GM19023 (cell line): ENCODE data around the gene UBE2U.

Source experiments
- ATAC-seq: cut with Tn5 transposase; IDR thresholded peaks from one replicate; pipeline ENCODE4 v1.9.1; 2021; ENCODE audit warnings: mild to moderate bottlenecking, moderate library complexity; ENCODE audit not compliant: unreplicated experiment

The UBE2U gene, protein sequence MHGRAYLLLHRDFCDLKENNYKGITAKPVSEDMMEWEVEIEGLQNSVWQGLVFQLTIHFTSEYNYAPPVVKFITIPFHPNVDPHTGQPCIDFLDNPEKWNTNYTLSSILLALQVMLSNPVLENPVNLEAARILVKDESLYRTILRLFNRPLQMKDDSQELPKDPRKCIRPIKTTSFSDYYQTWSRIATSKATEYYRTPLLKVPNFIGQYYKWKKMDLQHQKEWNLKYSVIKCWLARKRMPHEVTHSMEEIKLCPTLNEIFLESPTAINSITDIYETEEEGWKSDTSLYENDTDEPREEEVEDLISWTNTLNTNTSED

DNA sequence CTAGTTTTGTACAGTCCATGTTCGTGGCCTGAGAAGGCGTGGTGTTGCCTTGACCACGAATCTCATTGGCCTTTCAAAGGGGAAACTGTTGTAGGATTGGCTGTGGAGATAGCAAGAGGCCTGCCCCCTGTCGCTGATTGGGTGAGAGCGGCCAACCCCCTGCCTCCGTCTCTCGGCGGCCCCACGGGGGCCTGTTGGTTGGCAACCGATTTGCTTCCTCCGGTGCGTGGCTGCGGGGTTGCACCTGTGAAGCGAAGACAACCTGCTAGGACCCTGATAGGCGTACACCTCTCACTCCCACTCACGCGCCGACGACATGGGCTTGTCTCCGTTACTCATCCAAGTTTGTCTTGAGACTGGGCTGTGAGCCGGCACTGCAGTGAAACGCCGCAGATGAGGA lies at the start of gene UBE2U:
UBE2U (plus strand) TSS at position 204 of the 400 bp plus-strand sequence. CDS start 428 bp downstream, outside the sequence.
- no peak for ATAC-seq

DNA sequence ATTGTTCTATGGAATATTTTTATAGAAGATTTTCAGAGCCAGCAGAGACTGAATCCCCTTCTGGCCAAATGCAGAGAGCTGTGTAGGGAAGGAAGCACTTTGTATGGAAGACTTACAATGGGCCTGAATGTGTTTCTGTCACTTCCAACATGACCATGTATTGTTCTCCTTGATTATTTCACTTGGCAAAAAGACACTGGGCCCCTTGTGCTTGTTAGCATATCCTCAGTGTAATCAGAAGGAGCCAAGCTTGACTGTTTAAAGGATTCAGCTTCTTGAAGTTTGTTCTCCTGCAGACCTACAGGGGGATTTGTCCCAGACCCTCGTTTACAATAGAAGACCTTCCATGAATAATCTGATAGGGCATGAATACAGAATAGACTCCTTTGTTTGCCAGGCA lies 48.1 kb upstream of the UBE2U start:
- ATAC-seq: no peak

DNA sequence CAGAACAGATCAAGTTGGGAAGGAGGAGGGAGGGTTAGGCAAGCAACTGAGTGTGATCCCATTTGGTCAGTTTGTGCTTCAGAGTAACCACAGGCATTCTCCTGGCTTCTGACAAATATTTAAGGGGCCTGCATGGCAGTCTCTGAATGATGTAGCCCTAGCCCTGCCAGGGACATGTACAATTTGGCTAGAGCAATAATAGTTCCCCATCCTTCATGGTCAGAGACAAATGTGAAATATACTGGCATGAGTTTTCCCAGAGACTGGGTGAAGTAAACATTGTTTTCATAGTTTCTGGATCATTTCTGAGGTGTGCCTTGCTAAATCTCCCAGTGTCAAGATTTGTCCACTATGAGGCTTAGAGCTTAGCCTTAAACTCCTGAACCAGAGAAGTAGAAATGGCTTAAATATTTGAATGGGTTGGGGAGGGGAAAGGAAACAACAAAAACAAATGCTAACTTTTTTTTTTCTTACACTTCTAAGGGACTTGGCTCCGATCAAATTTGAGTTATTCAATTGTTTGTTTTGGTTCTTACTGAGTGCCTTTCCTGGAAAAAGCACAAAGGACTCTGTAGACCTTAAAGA lies 42.0 kb upstream of the UBE2U start:
- ATAC-seq: no peak

DNA sequence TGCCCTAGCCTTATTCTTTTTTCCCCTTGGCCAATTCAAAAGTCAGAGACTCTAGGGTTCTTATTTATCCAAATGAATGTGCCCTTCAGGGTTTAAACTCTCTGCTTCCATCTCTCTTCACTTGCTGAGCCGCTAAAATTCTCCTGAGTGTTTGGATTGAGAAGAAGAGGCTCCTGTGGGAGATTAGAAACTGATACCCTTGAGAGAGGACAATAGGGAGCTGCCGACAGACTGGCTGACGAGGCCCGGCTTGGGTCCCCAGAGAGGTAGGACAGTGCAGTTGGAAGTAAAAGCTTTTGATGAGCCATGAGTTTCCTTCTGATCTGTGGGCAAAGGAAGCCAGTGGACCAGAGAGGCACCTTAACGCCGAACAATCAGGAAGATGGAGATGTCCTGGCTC lies 41.3 kb upstream of the UBE2U start:
- ATAC-seq: no peak

DNA sequence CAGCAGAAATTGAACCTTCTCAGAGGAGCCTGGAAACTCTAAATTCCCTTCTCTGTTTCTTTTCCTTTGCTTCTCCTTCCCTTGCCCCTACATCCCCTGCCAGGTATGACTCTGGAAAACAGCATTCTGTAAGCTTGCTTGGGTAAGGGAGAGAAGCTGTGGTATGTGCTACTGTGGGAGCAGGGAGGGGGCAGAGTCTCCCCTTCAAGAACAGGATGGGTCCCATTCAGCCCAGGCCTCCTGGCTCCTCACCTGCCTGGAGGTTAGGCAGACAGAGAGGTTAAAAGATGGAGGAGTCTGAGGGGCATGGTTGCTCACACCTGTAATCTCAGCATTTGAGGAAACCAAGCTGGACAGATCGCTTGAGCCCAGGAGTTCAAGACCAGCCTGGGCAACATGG lies 40.6 kb upstream of the UBE2U start:
- ATAC-seq: no peak

DNA sequence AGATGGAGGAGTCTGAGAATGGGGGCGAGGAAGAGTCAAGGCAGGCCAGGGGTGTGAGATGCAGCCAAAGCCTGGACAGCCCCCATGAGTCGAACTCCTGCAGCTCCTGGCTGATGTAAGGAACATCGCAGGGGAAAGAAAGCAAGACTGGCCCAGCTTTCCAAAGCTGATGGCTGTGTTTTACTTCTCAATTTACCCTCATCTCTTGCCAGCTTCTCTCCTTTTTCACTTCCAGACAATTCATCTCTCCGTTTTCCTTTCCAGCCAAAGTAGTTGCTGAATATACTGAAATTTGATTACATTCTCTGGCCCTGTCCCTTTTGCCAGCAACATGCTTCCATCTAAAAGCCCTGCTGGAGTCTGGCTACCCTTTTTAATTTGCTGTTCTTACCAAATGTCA lies 40.0 kb upstream of the UBE2U start:
- no peak for ATAC-seq

DNA sequence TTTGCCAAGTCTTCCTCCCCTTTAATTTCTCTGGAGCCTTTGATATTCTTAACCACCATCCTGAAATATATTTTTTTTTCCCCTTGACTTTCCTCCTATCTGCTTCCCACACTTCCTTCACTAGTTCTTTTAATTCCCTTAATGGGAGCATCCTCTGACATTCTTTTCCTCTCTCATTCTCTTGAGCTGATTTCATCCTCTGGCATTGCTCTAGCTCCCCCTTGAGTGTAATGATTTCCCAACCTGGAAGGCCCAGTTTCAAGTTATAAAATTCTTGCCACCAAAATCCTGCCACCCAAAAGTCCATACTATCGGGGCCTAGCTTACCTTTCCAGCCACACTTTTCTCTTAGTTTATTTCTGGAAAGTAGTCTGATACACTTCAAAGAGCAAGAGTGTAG lies 39.5 kb upstream of the UBE2U start:
- no peak for ATAC-seq

DNA sequence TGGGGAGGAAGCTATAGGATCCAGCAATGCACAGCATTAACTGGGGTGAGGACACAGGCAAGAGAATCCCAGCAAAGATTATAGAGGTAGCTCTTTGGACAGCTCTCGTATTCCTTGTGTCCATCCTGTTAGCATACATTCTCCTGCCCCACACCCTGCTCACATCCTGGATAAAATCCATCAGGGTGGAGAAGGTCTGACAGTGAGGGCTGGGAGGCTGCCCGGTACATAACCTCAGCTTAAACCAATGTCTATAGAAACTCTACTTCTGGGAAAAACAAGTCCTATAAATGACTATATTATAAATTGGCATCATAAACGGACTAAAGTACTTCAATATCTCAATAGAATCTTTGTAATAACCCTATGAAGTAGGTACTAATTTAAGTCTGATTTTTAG lies 36.8 kb upstream of the UBE2U start:
- no peak for ATAC-seq

DNA sequence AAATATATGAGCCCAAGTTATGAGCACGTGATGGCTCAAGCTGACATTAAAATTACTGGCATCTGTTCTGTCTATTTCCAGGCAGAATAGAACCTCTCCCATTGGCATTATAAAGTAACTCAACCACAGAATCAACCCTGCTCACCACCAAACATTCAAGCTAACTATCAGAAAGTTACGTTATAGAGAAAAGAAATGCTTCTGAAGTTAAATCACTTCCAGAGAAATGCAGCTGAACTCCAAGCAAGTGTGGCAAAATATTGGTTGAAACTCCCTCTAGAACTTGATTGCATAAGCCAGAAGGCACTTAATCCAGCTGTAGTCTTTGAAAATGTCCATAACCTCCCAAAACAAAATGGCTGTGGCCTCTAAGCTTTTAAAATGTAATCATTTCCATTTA lies 36.2 kb upstream of the UBE2U start:
- no peak for ATAC-seq

DNA sequence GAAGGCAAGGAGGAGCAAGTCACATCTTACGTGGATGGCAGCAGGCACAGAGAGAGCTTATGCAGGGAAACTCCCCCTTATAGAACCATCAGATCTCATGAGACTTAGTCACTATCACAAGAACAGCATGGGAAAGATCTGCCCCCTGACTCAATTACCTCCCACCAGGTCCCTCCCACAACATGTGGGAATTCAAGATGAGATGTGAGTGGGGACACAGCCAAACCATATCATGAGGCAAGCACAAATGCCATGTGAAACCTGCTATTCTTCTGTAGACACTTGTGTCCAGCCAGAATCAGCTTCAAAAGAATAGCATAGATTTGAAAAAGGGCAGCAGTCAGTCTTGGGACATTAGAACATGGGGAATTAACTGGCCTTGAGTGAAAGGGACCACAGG lies 32.2 kb upstream of the UBE2U start:
- ATAC-seq: no peak

DNA sequence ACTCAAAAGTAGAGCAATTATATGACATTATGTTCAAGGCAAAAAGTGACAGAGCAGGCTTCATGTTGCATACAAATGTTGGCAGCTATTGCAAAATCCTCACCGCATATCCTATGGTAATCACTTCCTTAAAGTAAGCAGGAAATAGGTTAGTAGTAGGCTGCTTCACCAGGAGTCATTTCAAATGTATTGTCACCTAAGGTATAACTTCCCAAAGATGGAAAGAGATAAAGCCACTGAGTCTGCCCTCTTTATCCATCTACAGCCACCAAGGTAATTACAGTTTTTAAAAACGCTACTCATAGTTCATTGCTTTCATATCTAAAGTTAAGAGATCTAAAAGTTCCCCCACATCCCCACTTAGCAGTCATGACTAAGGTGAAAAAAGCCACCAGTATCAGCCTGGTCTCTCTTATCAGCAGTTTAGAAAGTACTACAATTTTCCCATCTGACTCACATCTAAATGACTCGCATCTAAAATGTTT lies 31.6 kb upstream of the UBE2U start:
- no peak for ATAC-seq

DNA sequence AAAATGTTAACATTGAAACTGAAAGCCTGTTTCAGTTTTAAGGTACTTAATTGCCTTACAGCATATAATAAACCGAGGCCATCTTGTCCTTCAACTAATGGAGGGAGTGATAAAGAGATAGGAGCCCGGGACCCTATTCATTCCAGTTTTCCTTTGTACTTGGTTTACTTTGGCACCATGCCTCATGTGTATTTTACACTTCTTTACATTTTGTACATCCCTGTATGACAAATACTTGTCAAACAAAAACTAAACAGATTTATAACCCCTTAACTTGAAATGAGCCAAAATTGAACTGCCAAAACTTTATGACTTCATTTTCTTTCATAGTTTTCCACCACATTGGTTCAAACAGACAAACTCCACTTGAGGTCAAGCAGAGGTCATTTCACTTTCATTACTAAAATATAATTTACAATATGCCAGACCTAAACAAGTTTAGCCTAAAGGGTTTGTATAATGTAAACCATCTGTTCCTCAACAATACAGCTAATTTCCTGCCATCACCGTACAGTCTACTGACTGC lies 30.9 kb upstream of the UBE2U start:
- ATAC-seq: no peak

DNA sequence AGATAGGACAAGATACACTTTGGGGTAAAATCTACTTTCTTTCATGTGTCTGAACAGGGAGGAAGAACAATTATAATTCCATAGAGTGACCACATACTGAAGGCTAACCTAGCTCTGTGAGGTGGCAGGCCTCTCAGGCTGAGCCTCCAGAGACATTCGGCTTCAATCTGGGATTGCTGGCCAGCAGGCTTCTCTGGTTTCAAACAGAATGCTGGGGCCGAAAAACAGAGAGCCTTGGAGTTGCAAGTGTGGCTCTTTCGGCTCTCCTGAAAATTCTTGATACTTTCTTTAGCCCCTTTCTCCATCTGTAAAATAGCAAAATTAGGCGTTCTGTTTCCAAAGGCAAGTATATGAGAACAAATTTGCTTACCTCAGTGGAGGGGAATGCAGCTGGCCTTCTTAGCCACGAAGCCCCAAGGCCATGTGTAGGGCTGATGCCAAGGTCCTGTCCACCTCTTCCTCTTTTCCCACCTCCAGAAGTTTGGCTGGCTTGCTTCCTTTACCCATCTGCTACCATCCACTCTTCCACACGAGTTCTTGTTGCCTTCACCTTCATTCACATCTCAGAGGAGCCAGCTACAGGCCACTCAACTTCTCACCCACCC lies 30.0 kb upstream of the UBE2U start:
- ATAC-seq: no peak

DNA sequence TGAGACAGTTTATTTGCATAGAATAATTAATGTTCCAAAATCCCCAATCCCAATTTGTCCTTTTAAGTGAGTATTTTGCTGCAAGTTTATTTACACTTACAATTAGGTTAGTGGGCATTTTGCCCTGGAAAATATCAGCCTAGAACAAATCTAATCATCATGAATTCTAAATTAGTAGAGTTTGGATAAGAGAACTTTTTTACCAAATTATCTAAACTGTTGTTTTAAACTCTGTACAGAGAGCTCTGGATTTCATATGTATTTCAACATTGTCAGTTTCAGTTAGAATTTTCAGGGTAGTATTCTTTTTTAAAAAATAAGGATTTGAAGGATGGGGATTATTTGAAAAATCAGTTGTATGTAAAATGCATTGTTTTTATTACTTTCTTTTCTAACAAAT lies 27.8 kb upstream of the UBE2U start:
- no peak for ATAC-seq

DNA sequence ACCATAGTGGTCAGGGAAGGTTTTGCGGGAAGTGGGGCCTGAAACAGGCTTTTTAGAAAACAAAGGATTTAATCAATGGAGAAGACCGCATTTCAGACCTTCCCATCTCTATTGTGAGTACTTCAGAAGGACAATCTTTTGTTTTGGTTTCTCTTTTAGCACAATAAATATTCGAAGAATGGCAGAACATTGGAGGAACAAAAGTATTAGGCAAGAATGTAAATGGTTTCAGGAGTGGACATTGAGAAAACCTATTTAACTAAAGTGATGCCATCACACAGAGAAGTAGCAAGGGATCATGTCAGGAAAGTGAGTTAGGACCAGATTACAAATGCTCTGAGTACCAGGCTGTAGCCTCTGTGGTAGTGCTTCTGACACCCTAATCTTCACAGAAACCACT lies 26.8 kb upstream of the UBE2U start:
- ATAC-seq: no peak

DNA sequence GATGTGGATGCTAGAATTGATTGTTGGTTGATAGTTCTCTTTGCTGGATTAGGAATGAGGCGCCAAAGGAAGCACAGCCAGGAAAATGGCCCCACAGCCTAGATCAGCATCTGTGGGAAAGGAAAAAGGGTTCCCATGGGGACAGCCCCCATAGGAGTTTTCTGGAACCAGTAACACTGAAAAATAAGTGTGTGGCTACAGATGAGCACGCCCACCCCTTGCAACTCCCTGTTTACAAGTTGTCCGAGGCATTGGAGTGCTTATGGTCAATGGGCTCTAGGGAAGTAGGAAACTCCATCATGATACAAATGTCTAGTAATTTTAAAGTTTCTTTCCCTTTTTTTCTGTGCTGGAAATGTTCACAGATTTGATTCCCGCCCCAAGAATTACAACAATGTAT lies 23.8 kb upstream of the UBE2U start:
- ATAC-seq: no peak

DNA sequence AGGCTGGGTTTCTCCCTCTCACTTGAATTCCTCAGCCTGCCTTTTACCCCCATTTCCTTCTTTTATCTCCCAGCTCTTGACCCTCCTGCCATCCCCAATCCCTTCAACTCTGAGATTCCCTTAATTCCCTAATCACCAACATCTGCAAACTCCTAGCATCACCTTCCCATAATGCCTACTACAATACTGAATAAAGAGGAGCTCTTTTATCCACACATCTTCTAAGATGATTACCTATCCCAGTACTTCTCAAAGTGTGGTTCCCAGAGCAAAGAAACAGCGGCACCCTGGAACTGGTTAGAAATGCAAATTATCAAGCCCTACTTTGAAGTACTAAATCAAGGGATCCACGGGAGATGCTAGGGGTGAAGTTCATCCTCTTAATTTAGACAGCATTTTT lies 21.2 kb upstream of the UBE2U start:
- no peak for ATAC-seq

DNA sequence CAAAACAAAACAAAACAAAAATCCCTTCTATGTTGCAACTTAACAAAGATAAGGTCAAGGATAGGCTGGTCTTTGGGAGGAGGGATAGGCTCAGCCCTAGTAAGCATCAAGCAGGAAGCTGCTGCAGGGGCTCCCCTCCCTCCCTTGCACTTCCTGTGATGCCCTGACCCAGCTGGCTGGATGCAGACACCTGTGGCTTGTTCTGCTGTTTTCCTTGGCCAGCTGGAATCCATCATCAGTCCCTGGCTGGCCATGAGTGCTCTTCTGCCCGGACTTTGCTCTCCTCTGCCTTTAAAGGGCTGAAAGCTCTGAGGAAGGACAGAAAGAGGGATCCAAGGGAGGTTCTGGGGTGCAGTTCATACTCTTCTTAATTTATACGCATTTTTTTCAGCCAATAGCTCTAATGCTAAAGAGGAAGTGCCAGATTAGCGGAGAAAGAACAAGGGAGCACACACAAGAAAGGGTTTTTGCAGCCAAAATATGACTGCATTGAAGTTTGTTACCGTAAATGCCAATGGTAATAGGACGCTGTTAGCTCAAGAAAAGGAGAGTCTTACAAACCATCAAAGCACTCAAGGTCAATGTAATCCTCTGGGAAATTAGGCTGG lies 19.9 kb upstream of the UBE2U start:
- no peak for ATAC-seq

DNA sequence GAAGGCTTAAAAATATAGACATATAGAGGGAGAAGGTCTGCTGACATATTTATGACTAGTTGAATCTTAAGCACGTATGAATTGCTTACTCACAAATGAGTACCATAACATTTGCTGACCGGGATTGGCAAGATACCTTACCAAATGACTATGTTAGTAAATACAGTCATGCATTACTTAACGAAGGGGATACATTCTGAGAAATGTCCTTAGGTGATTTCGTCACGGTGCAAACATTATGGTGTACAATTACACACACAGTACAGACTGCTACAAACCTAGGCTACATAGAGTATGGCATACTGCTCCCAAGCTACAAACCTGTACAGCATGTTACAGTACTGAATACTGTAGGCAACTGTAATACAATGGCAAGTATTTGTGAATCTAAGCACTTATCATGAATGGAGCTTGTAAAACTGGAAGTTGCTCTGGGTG lies 19.4 kb upstream of the UBE2U start:
- ATAC-seq: no peak

DNA sequence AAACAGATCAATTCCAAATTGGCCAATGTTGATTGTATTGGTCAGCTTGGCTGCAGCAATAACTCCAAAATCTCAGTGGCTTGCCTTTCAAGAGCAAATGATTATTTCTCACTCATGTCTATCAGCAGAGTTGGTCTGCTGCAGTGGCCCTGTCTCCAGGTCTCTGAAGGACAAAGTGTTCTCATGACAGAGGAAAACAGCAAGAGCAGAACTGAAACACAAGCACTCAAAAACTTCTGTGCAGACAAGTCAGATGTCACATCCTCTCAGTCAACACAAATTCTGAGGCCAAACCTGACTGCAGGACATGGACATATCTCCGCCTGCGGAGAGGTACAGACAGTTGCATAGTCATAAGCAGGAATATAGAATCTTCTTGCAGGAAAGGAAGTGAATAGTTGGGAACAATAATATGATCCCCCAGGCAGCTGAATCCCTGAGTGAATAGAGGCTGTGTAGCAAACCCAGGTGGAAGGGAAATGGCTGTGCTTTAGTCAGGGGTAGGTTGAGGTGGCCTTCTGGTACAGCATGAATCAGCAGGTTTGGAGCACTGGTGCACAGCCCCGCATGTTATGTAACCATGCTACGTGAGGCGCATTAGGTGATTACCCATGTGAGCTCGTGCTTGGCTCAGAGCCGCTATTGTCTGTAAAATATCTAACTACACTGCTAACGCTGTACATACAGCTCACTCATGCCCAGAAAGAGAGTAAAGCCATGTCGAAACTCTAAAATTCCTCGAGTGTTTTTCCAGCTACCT lies 17.1 kb upstream of the UBE2U start:
- ATAC-seq: no peak

DNA sequence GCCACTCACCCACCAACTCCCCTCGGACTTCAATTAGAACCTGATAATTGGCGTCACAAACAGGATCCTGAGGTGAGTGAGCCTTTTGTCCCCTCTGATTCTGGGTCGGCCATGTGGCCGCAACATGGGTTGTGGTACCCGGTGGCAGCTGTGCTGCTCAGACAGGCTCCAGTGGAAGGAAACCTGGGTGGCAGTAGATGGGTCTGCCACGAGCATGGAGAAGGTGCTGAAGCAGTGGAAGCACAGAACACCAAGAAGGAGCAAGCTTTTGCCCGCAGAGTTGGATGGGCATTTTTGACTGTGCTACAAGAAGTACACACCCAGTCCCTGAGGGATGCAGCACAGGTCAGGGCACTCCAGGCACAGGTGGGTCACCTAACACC lies 16.5 kb upstream of the UBE2U start:
- no peak for ATAC-seq
